Measurements from ENCODE around the gene HES2. TPM values are rescaled to one million over a fixed set of nuclear protein-coding genes. Genes with fewer than 3 reads are reported as not detected.

Gene HES2
- total and polyA plus RNA-seq, 2 of the 4 experiments (the other 2 are of a cell fraction): not detected

GRCh38 chr1:6401673-6402072, 18.0 kb downstream of the HES2 start:
- H3K4me3 ChIP-seq (ENCODE audit: insufficient read depth, low read depth, low read length): no peak overlapping the region
- dilution Hi-C loops (cut with HindIII; ENCODE audit: low sequenced_read_pairs, unreplicated experiment) (no loop called here), in situ Hi-C loops (cut with MboI; ENCODE audit: low sequenced_read_pairs) (loop anchor here (5.0 to 10.0 kb wide), 2 partner anchors 39 to 147 kb away; no protein-coding TSS in a partner anchor), intact Hi-C loops (cut with micrococcal nuclease) (no loop called here)
- no peak overlapping the region for H2AK9ac ChIP-seq (replicated peaks; ENCODE audit: low read depth, low read length, poor library complexity)
- no peak overlapping the region for H3K23ac ChIP-seq (ENCODE audit: low read depth, low read length)
- no peaks in the 10 kb centered on the region for H4K20me1 ChIP-seq (ENCODE audit: insufficient read depth, low read length)
- no peak for TF ChIP-seq MXI1 (IDR thresholded peaks at IDR 0.05; ENCODE audit: borderline replicate concordance, low read depth, low read length)
- TF ChIP-seq, protein P1, sequence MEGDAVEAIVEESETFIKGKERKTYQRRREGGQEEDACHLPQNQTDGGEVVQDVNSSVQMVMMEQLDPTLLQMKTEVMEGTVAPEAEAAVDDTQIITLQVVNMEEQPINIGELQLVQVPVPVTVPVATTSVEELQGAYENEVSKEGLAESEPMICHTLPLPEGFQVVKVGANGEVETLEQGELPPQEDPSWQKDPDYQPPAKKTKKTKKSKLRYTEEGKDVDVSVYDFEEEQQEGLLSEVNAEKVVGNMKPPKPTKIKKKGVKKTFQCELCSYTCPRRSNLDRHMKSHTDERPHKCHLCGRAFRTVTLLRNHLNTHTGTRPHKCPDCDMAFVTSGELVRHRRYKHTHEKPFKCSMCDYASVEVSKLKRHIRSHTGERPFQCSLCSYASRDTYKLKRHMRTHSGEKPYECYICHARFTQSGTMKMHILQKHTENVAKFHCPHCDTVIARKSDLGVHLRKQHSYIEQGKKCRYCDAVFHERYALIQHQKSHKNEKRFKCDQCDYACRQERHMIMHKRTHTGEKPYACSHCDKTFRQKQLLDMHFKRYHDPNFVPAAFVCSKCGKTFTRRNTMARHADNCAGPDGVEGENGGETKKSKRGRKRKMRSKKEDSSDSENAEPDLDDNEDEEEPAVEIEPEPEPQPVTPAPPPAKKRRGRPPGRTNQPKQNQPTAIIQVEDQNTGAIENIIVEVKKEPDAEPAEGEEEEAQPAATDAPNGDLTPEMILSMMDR (conservative IDR thresholded peaks at IDR 0.05; ENCODE audit: low read depth, low read length): no peak
- TF ChIP-seq BHLHE40 (IDR thresholded peaks at IDR 0.05; ENCODE audit: low read depth, low read length): no peak
- TF ChIP-seq CHD1 (IDR thresholded peaks at IDR 0.05; ENCODE audit: low read depth, low read length): no peak
- TF ChIP-seq FOS (IDR thresholded peaks at IDR 0.05; ENCODE audit: low read depth, low read length): no peak
- TF ChIP-seq RFX5 (IDR thresholded peaks at IDR 0.05; ENCODE audit: low read depth, low read length): no peak
- TF ChIP-seq, protein P2, sequence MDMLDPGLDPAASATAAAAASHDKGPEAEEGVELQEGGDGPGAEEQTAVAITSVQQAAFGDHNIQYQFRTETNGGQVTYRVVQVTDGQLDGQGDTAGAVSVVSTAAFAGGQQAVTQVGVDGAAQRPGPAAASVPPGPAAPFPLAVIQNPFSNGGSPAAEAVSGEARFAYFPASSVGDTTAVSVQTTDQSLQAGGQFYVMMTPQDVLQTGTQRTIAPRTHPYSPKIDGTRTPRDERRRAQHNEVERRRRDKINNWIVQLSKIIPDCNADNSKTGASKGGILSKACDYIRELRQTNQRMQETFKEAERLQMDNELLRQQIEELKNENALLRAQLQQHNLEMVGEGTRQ (IDR thresholded peaks at IDR 0.05; ENCODE audit: low read depth, low read length): no peak
- TF ChIP-seq POLR2A (IDR thresholded peaks at IDR 0.05; ENCODE audit: low read depth, low read length): no peak
- no peak for TF ChIP-seq RAD21 (IDR thresholded peaks at IDR 0.05; ENCODE audit: low read length)
- no peak for TF ChIP-seq MAZ (IDR thresholded peaks at IDR 0.05; ENCODE audit: borderline replicate concordance, low read depth, low read length)
- WGBS, 2 experiments (ENCODE audit: extremely low coverage in 2 of 2, insufficient read length in 1 of 2): no CpG with 5 or more reads among the region's 6 CpGs
- H2AFZ ChIP-seq (replicated peaks; ENCODE audit: low read length, poor library complexity): no peak overlapping the region
- no peak overlapping the region for H3K4ac ChIP-seq (ENCODE audit: low read depth, low read length)
- no peak overlapping the region for H3K56ac ChIP-seq (ENCODE audit: extremely low read depth, insufficient read depth, low read length)
- H3K36me3 ChIP-seq (ENCODE audit: control insufficient read depth, insufficient read depth, low read length): no peaks in the 10 kb centered on the region
- H2AK5ac ChIP-seq (ENCODE audit: low read depth, low read length): no peak overlapping the region
- ChIA-PET CTCF (interaction anchor here (0.6 kb wide), 1 partner anchor 15 kb away, joined by 3 read pairs; no protein-coding TSS in a partner anchor), POLR2A (ENCODE audit: unreplicated experiment) (no interaction called here)
- ATAC-seq (ENCODE audit: low read depth) (no peak), DNase-seq (no peak)
- H3K14ac ChIP-seq (replicated peaks; ENCODE audit: low read depth, low read length): no peak overlapping the region
- H3K4me2 ChIP-seq (ENCODE audit: low read depth, low read length): no peak overlapping the region
- no peaks in the 10 kb centered on the region for H3K79me1 ChIP-seq (ENCODE audit: low read depth in 1 of 2, low read length in 2 of 2)
- H3K9ac ChIP-seq (ENCODE audit: low read depth, low read length): no peak overlapping the region
- no TSS peak for BruUV-seq (replicated peaks)
- H2BK5ac ChIP-seq (ENCODE audit: low read depth, low read length, poor library complexity, severe bottlenecking): no peak overlapping the region
- H3K27me3 ChIP-seq (ENCODE audit: control insufficient read depth, insufficient read depth, low read length): peaks cover 9% of the 10 kb centered on the region
- no peak overlapping the region for H4K5ac ChIP-seq (ENCODE audit: low read depth, low read length)
- no peak overlapping the region for H4K91ac ChIP-seq (ENCODE audit: insufficient read depth, low read depth, low read length)
- no peaks in the 10 kb centered on the region for H3K9me3 ChIP-seq (ENCODE audit: control insufficient read depth, insufficient read depth, low read length)
- H3K9me1 ChIP-seq (ENCODE audit: insufficient read depth, low read length): no peaks in the 10 kb centered on the region
- H4K8ac ChIP-seq (ENCODE audit: low read depth in 2 of 2, low read length in 2 of 2): no peak overlapping the region
- no peak overlapping the region for H2BK20ac ChIP-seq (ENCODE audit: low read depth, low read length)
- H3K27ac ChIP-seq (ENCODE audit: insufficient read depth, low read length): no peak overlapping the region
- H2BK15ac ChIP-seq (ENCODE audit: low read depth, low read length): no peak overlapping the region
- no peak overlapping the region for H3K18ac ChIP-seq (ENCODE audit: low read depth, low read length)
- H2BK120ac ChIP-seq (ENCODE audit: low read depth, low read length): no peak overlapping the region
- no peaks in the 10 kb centered on the region for H3K4me1 ChIP-seq (ENCODE audit: control insufficient read depth, insufficient read depth, low read length)
